IPS DF 6.9 (cell line): Measurements from ENCODE around the gene C4BPA.

Experiments
- DNase-seq: peaks from one replicate; pipeline ENCODE4 v3.0.0-alpha.2; 2013; ENCODE audit warnings: low read depth, low spot score
- H3K27ac ChIP-seq: one replicate; pipeline ENCODE4 v1.5.1; 2013; ENCODE audit warnings: low read length, control low read depth
- H3K27me3 ChIP-seq: 2 replicates; pipeline ENCODE4 v1.6.1; 2013; ENCODE audit warnings: mild to moderate bottlenecking, low read length; ENCODE audit not compliant: control insufficient read depth, insufficient read depth
- H3K36me3 ChIP-seq: 2 replicates; pipeline ENCODE4 v1.6.1; 2013; ENCODE audit warnings: low read length; ENCODE audit not compliant: control insufficient read depth, insufficient read depth
- H3K4me1 ChIP-seq: 2 replicates; pipeline ENCODE4 v1.6.1; 2013; ENCODE audit warnings: low read length; ENCODE audit not compliant: control insufficient read depth, insufficient read depth
- H3K4me3 ChIP-seq: 2 replicates; pipeline ENCODE4 v1.5.1; 2013; ENCODE audit warnings: mild to moderate bottlenecking, low read length
- H3K9me3 ChIP-seq: 2 replicates; pipeline ENCODE4 v1.6.1; 2013; ENCODE audit warnings: low read length, inconsistent platforms; ENCODE audit not compliant: control insufficient read depth, insufficient read depth
- WGBS: extraction: QIAGEN DNeasy Blood & Tissue Kit; methylation state at CpG from one replicate; pipeline ENCODE4 v1.1.7; 2013; ENCODE audit warnings: mixed read lengths, missing lambda C conversion rate; ENCODE audit not compliant: insufficient read length, insufficient coverage; 5-methylcytosine and 5-hydroxymethylcytosine counted together

The C4BPA gene

DNA sequence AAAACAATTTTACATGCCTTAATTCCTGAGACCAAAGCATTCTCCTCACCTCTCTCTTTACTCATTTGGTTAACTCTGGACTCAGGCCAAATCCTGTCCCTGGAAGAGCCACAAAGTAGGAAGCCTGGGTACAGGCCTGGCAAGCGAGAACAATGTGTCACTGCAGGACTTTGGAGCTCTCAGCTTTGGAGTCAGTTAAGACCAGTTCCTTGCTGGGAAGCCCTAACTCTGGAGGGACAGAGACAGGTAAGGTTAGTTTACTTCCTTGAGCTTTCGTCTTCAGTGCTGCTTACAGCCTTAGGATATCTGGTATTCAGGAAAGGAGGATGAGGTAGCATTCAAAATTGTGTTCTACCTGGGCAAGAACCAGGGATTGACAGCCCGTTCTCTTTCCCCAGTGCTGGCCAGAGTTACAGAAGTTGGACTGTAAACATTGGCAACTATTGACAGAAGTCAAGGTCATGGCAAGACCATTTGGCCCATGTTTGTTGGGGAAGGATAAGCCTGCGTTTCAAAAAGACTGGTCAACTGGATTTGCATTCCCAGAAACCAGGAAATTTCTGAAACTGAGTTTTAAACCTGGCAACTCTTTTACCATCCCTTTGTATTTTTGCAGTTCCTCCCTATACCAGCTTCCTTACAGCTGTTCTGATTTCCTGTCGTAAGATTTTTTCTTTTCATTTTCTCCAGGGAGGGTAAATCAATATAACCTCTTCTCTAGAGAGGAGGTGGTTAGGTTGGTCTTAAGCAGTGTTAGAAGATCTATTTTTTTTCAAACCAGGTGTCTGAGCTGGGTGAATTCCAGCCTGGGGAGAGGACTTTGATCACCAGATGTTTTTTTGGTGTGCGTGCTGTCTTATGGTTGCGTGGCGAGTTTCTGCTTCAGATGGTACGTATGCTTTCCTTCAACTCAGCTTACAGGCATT lies 15.1 kb upstream of the C4BPA start, which contains the start of gene C4BPB:
Gene C4BPB, plus strand, starts transcription at position 160 of the 926 bp plus-strand sequence. Its CDS starts 672 bp downstream, at position 832.
- no CpG with 5 or more reads among the region's 9 CpGs for WGBS
- peaks cover 1% of the 10 kb centered on the region for H3K4me1 ChIP-seq
- H3K9me3 ChIP-seq: no peaks in the 10 kb centered on the region
- DNase-seq: no peak
- H3K4me3 ChIP-seq: no peak within 1 kb of the TSS
- no peaks in the 10 kb centered on the region for H3K27me3 ChIP-seq
- H3K27ac ChIP-seq: no peak within 1 kb of the TSS
- no peaks in the 10 kb centered on the region for H3K36me3 ChIP-seq

DNA sequence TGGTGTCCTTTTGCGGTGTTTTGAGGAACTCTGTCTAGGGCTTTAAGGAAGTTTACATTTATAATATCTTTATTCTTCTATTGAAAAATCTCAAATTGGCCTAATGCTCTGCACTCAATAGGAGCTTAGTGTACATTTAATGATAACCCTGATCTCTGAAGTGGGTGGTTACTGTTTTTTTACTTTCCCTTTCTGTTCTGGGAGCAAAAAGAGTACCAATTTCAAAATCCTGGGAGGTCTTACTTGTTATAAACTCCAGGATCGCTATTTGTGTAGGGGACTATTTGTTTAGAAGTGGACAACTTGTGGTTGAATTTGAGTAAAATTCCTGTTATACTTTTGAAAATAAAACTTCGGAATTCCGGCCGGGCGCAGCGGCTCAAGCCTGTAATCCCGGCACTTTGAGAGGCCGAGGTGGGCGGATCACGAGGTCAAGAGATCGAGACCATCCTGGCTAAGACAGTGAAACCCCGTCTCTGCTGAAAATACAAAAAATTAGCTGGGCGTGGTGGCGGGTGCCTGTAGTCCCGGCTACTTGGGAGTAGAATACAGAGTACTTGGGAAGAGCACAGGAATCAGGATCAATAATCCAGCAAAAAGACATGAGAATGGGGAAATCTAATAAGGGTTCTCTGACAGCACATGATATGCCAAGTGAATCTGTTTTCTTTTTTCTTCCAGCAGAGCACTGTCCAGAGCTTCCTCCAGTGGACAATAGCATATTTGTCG lies 14.2 kb upstream of the C4BPA start:
- H3K9me3 ChIP-seq: no peaks in the 10 kb centered on the region
- no peak for DNase-seq
- peaks cover 1% of the 10 kb centered on the region; the same call in 1 of the 2 replicates for H3K4me1 ChIP-seq
- H3K36me3 ChIP-seq: no peaks in the 10 kb centered on the region
- no peaks in the 10 kb centered on the region for H3K27me3 ChIP-seq
- H3K4me3 ChIP-seq: no peak overlapping the region
- WGBS: no CpG with 5 or more reads among the region's 17 CpGs
- no peak overlapping the region for H3K27ac ChIP-seq

DNA sequence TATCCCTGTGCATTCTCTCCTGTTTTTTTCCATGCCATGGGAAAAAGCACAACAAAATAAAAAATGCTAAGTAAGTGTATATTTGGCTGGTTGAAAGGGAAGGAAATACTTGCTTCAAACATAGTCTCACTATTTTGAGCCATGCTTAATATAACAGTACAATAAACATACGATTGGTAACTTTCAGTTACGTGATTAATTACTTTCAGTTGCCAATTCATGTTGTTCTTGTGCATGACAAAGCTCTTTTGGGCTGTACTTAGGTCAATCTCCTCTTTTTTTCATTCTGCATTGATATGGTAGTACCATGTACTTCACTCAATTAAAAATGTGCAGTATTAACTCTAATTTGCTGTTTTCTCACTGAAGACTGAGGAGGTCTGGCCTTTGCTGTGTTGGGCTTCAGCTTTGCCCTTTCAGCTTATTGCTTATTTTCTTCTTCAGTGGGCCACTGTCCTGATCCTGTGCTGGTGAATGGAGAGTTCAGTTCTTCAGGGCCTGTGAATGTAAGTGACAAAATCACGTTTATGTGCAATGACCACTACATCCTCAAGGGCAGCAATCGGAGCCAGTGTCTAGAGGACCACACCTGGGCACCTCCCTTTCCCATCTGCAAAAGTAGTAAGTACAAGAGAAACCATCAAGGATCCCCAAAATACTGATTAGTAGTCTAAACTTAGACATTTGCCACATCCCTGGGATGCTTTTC lies 12.7 kb upstream of the C4BPA start:
- Histone ChIP-seq H3K27ac (no peak overlapping the region), H3K9me3 (no peaks in the 10 kb centered on the region; the same call in 1 of the 2 replicates), H3K4me3 (no peak overlapping the region), H3K36me3 (no peaks in the 10 kb centered on the region), H3K27me3 (no peaks in the 10 kb centered on the region), H3K4me1 (no peaks in the 10 kb centered on the region)
- WGBS: no CpG with 5 or more reads among the region's 4 CpGs
- no peak for DNase-seq

DNA sequence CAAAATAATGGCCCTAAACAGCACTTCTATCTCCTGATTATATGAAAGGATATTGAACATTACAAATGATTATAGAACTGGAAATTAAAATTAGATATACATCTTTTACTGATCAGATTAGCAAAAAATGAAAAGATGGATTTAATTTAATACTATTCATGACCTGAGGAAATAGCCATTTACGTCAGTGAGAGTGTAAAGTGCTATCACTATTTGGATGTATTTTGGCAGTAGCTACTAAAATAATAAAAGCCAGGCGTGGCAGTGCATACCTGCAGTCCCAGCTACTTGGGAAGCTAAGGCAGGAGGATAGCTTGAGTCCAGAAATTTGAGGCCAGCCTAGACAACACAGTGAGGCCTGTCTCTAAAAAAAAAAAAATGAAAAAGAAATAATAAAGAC lies 10.1 kb upstream of the C4BPA start:
- DNase-seq: no peak
- H3K27ac ChIP-seq: no peak overlapping the region
- WGBS: no CpG with 5 or more reads among the region's 2 CpGs
- no peaks in the 10 kb centered on the region for H3K4me1 ChIP-seq
- no peaks in the 10 kb centered on the region for H3K27me3 ChIP-seq
- peaks cover 3% of the 10 kb centered on the region; the same call in 1 of the 2 replicates for H3K36me3 ChIP-seq
- H3K9me3 ChIP-seq: peaks cover 3% of the 10 kb centered on the region
- no peak overlapping the region for H3K4me3 ChIP-seq

DNA sequence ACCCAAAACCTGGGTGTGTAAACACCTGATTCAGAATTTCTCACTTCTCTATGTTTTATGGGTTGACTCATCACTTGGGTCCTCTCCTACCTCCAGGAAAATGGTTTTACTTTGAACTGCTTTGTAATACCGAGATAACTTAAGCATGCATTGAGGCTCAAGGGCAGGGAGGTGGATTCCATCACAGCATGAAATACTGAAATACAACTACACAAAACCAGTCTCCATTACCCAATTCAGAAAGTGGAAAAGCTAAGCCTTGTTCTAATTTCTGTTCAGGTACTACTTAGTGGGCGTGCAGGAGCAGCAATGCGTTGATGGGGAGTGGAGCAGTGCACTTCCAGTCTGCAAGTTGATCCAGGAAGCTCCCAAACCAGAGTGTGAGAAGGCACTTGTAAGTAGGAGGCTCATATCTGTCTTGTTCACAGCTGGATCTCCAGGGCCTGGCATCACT lies 6.1 kb upstream of the C4BPA start:
- H3K9me3 ChIP-seq: peaks cover 5% of the 10 kb centered on the region
- no peaks in the 10 kb centered on the region for H3K4me1 ChIP-seq
- no peak overlapping the region for H3K27ac ChIP-seq
- WGBS: no CpG with 5 or more reads among the region's 3 CpGs
- H3K4me3 ChIP-seq: no peak overlapping the region
- no peaks in the 10 kb centered on the region for H3K27me3 ChIP-seq
- peaks cover 3% of the 10 kb centered on the region; the same call in 1 of the 2 replicates for H3K36me3 ChIP-seq
- DNase-seq: no peak

DNA sequence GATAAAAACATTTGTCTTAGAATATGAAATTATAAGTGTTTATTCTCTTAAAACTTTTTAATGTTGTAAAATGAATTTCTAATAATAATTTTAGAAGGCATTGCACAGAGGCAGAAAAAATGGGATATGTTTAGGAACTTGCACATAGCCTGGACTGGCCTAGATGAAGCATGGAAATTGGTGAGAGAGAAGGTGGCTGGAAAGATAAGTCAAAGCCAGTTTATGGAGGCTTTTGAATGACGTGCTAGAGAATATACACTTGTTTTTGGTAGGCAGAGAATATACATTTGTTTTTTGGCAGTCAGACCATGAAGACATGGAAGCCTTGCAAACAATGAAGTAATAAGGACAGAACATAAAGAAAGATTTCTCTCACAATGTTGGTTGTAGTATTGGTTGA lies 2.3 kb upstream of the C4BPA start:
- Histone ChIP-seq H3K27me3 (no peaks in the 10 kb centered on the region), H3K9me3 (peaks cover 5% of the 10 kb centered on the region), H3K4me3 (no peak overlapping the region), H3K4me1 (no peaks in the 10 kb centered on the region), H3K27ac (no peak overlapping the region), H3K36me3 (peaks cover 3% of the 10 kb centered on the region; the same call in 1 of the 2 replicates)
- no peak for DNase-seq
- WGBS: no CpG with 5 or more reads among the region's 1 CpG

DNA sequence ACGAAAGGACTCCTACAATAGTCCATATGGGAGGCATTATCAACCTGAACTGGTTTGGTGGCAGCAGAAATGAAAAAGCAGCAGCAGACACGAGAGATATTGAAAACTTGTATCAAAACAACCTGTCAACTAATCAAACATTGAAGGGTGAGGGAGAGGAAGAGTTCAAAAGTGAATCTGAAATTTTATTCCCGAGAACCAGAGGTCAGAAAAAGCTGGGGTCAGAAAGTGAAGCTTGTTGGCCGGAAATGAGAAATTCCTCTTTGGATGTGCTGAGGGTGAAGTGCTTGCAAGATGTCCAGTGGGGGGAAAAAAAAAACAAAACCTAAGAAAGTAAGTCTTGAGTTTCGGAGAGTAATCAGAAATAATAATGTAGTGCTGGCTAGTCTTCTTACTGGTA lies 1.9 kb upstream of the C4BPA start:
- DNase-seq: no peak
- H3K4me1 ChIP-seq: no peaks in the 10 kb centered on the region
- H3K36me3 ChIP-seq: peaks cover 3% of the 10 kb centered on the region; the same call in 1 of the 2 replicates
- no peak overlapping the region for H3K27ac ChIP-seq
- no CpG with 5 or more reads among the region's 5 CpGs for WGBS
- no peaks in the 10 kb centered on the region for H3K27me3 ChIP-seq
- H3K4me3 ChIP-seq: no peak overlapping the region
- peaks cover 5% of the 10 kb centered on the region for H3K9me3 ChIP-seq

DNA sequence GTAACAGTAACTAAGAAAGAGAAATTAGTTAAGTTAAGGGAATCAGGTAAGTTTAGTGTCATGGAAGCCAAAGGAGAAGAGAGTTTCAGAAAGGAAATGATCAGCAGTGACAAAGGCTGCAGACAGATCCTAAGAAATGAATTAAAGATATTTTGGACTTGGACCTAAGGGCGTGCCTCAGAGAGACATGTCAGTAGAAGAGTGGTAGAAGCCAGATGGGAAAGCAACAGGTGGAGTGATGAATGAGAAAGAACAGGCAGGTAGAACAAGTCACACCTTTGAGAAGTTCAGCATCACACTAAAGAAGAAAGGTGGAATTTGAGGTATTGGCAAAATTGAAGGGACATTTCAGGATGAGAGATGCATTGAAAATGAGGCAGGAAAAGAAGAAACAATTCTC lies 1.4 kb upstream of the C4BPA start:
- Histone ChIP-seq H3K27me3 (no peaks in the 10 kb centered on the region), H3K9me3 (peaks cover 5% of the 10 kb centered on the region), H3K4me1 (no peaks in the 10 kb centered on the region), H3K27ac (no peak overlapping the region), H3K4me3 (no peak overlapping the region), H3K36me3 (peaks cover 3% of the 10 kb centered on the region; the same call in 1 of the 2 replicates)
- no CpG with 5 or more reads among the region's 1 CpG for WGBS
- no peak for DNase-seq

DNA sequence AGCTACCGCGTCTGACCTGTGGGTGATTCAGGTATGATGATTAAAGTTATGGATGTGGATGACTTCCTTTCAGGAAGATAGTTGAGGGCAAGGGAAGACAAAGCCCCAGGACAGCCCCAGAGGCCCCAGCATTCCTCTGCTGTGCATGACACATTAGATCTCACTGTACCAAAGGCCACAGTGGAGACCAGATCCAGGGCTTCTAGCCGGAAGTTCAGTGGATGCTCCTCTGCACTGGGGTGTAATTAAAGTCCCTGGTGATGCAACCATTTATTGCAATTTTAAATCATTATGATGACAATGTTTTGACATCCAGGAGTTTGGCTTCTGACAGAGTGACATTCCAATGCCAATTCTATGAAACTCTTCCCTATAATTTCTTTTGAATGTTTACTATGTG lies 5.0 kb downstream of the C4BPA start:
- Histone ChIP-seq H3K4me3 (no peak overlapping the region), H3K9me3 (no peaks in the 10 kb centered on the region), H3K27ac (no peak overlapping the region), H3K4me1 (no peaks in the 10 kb centered on the region), H3K36me3 (no peaks in the 10 kb centered on the region), H3K27me3 (no peaks in the 10 kb centered on the region)
- no CpG with 5 or more reads among the region's 3 CpGs for WGBS
- no peak for DNase-seq
